Astrocyte of the spinal cord (primary cell): Measurements from ENCODE around the gene EGFR.

Experiments
- DNase-seq: peaks from one replicate; pipeline ENCODE4 v3.0.0; 2011; ENCODE audit warnings: low read depth, low spot score
- H3K4me3 ChIP-seq: 2 replicates; pipeline ENCODE4 v1.5.1; 2011; ENCODE audit warnings: low read depth, mild to moderate bottlenecking, low read length, moderate library complexity
- CTCF ChIP-seq: IDR thresholded peaks from 2 replicates; pipeline ENCODE4 v1.5.1; 2012; ENCODE audit warnings: low read depth, mild to moderate bottlenecking, low read length, inconsistent platforms
- in situ Hi-C: cut with HindIII; loops from 2 replicates; pipeline ENCODE4 v1.10.0; 2017; ENCODE audit warnings: low sequenced_read_pairs

EGFR gene

GRCh38 chr7:55083206-55083605 lies 64.4 kb downstream of the EGFR start:
- H3K4me3 ChIP-seq = no peak overlapping the region
- TF ChIP-seq CTCF = no peak
- in situ Hi-C loops = no loop called here
- peak; percentile 60 for DNase-seq

- no peak for TF ChIP-seq CTCF
These were observed 65.5 kb downstream of the EGFR start for GRCh38 chr7:55084307-55084706.

GRCh38 chr7:55085511-55086412 lies 66.9 kb downstream of the EGFR start:
- no peak for TF ChIP-seq CTCF
- H3K4me3 ChIP-seq = no peak overlapping the region
- in situ Hi-C loops = no loop called here
- DNase-seq = no peak

More at GRCh38 chr7:55084307-55084706, 65.5 kb downstream of the EGFR start:
- DNase-seq = no peak
- H3K4me3 ChIP-seq = no peak overlapping the region
- in situ Hi-C loops = no loop called here

GRCh38 chr7:55086413-55087201 lies 67.8 kb downstream of the EGFR start:
- TF ChIP-seq CTCF = no peak
- peak overlapping the region; percentile 30 for H3K4me3 ChIP-seq
- in situ Hi-C loops = no loop called here
- DNase-seq = peak; percentile 94

- in situ Hi-C loops = no loop called here
- no peak overlapping the region for H3K4me3 ChIP-seq
- no peak for TF ChIP-seq CTCF
- DNase-seq = no peak
These were observed 68.7 kb downstream of the EGFR start for GRCh38 chr7:55087521-55087961.

- no peak for DNase-seq
- in situ Hi-C loops = no loop called here
- no peak for TF ChIP-seq CTCF
- no peak overlapping the region for H3K4me3 ChIP-seq
These were observed 69.3 kb downstream of the EGFR start for GRCh38 chr7:55088107-55088506.
